ENCODE measurements around the gene TMEM132D.

The TMEM132D gene

DNA sequence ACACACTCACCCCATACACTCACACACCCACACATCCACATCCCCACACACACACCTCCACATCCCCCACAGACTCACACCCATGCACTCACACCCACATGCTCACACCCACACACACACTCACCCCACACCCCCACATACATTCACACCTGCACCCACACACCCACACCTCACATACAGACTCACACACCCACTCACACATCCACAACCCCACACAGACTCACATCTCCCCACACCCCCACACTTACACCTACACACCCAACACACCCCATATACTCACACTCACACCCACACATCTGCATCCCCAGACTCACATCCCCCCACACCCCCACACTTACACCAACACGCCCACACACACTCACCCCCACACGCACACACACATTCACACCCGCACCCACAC lies 878.8 kb downstream of the TMEM132D start:
- TF ChIP-seq JUND (IDR thresholded peaks at IDR 0.05; ENCODE audit: low read depth): no peak
- no peak for DNase-seq (ENCODE audit: low read depth in 1 of 2, low spot score in 1 of 2)
- in situ Hi-C loops (cut with HindIII; ENCODE audit: low pct_unique_long_range_greater_than_20kb, low sequenced_read_pairs): no loop called here

All from T47D (cell line).